ENCODE results near the gene HSPA1A. TPM values are rescaled to one million over a fixed set of nuclear protein-coding genes. Genes with fewer than 3 reads are reported as not detected.

HSPA1A gene
- total and polyA plus RNA-seq, 9 of the 15 experiments (the other 6 are each of a cell fraction or from before 2014, with no cell fraction given) = 2.2 to 273 (median 107) TPM

DNA sequence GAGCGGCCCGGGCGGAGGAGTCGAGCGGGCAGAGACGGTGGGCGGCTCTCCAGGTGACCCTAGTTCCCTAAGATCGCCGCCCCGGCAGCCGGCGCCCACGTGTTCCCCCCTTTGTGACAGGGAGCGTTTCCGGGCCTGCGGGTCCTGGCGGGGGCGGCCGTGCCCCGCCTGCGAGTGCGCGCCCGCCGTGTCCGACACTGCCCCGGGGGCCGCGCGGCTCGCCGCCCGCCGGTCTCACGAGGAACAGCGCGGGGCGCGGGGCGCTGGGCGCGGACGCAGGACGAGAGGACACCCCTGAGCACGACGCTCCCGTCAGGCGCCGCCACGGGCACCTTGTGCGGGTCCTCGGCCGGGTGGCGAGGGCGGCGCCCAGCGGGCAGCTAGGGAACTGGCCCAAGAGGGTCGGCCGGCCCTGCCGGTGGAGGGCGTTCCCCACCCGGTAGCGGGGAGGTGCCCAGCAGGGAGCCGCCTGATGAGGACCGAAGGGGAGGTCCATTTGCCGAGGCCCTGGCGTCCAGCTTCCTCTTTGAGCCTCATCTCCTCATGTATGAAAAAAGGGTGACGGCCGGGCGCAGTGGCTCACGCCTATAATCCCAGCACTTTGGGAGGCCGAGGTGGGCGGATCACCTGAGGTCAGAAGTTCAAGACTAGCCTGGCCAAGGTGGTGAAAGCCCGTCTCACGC is 19.6 kb upstream of the HSPA1A start, which contains the start of gene VARS1 (continued):
- TF ChIP-seq NFATC3 (IDR thresholded peaks at IDR 0.05) (no peak), ZNF639 (CRISPR knock-in tag; conservative IDR thresholded peaks at IDR 0.05 in 1 of 2, IDR thresholded peaks at IDR 0.05 in 1 of 2) (peak in 1 of 2 experiments; percentile 100; a peak in 2 of 4 replicates), MTA2 (IDR thresholded peaks at IDR 0.05; ENCODE audit: low read depth) (no peak), ZKSCAN8 (CRISPR knock-in tag; IDR thresholded peaks at IDR 0.05) (no peak), DMBX1 (CRISPR knock-in tag; IDR thresholded peaks at IDR 0.05; ENCODE audit: borderline replicate concordance) (peak; percentile 78; the same call in 1 of the 2 replicates), NFRKB (IDR thresholded peaks at IDR 0.05; ENCODE audit: low read depth) (no peak; the same call in 1 of the 2 replicates), ZNF699 (CRISPR knock-in tag; IDR thresholded peaks at IDR 0.05; ENCODE audit: insufficient replicate concordance) (no peak), MAX (CRISPR knock-in tag; IDR thresholded peaks at IDR 0.05) (peak; percentile 97), OTX1 (CRISPR knock-in tag; IDR thresholded peaks at IDR 0.05) (no peak), GABPB1 (CRISPR knock-in tag; IDR thresholded peaks at IDR 0.05) (peak; percentile 79; the same call in 1 of the 2 replicates), ZNF561 (CRISPR knock-in tag; conservative IDR thresholded peaks at IDR 0.05) (no peak)
- TF ChIP-seq, protein P1, sequence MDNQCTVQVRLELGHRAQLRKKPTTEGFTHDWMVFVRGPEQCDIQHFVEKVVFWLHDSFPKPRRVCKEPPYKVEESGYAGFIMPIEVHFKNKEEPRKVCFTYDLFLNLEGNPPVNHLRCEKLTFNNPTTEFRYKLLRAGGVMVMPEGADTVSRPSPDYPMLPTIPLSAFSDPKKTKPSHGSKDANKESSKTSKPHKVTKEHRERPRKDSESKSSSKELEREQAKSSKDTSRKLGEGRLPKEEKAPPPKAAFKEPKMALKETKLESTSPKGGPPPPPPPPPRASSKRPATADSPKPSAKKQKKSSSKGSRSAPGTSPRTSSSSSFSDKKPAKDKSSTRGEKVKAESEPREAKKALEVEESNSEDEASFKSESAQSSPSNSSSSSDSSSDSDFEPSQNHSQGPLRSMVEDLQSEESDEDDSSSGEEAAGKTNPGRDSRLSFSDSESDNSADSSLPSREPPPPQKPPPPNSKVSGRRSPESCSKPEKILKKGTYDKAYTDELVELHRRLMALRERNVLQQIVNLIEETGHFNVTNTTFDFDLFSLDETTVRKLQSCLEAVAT (IDR thresholded peaks at IDR 0.05) = peak; percentile 72 to 80
- TF ChIP-seq, protein P2, sequence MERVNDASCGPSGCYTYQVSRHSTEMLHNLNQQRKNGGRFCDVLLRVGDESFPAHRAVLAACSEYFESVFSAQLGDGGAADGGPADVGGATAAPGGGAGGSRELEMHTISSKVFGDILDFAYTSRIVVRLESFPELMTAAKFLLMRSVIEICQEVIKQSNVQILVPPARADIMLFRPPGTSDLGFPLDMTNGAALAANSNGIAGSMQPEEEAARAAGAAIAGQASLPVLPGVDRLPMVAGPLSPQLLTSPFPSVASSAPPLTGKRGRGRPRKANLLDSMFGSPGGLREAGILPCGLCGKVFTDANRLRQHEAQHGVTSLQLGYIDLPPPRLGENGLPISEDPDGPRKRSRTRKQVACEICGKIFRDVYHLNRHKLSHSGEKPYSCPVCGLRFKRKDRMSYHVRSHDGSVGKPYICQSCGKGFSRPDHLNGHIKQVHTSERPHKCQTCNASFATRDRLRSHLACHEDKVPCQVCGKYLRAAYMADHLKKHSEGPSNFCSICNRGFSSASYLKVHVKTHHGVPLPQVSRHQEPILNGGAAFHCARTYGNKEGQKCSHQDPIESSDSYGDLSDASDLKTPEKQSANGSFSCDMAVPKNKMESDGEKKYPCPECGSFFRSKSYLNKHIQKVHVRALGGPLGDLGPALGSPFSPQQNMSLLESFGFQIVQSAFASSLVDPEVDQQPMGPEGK (CRISPR knock-in tag; IDR thresholded peaks at IDR 0.05; ENCODE audit: borderline replicate concordance) = no peak
- TF ChIP-seq, protein P3, sequence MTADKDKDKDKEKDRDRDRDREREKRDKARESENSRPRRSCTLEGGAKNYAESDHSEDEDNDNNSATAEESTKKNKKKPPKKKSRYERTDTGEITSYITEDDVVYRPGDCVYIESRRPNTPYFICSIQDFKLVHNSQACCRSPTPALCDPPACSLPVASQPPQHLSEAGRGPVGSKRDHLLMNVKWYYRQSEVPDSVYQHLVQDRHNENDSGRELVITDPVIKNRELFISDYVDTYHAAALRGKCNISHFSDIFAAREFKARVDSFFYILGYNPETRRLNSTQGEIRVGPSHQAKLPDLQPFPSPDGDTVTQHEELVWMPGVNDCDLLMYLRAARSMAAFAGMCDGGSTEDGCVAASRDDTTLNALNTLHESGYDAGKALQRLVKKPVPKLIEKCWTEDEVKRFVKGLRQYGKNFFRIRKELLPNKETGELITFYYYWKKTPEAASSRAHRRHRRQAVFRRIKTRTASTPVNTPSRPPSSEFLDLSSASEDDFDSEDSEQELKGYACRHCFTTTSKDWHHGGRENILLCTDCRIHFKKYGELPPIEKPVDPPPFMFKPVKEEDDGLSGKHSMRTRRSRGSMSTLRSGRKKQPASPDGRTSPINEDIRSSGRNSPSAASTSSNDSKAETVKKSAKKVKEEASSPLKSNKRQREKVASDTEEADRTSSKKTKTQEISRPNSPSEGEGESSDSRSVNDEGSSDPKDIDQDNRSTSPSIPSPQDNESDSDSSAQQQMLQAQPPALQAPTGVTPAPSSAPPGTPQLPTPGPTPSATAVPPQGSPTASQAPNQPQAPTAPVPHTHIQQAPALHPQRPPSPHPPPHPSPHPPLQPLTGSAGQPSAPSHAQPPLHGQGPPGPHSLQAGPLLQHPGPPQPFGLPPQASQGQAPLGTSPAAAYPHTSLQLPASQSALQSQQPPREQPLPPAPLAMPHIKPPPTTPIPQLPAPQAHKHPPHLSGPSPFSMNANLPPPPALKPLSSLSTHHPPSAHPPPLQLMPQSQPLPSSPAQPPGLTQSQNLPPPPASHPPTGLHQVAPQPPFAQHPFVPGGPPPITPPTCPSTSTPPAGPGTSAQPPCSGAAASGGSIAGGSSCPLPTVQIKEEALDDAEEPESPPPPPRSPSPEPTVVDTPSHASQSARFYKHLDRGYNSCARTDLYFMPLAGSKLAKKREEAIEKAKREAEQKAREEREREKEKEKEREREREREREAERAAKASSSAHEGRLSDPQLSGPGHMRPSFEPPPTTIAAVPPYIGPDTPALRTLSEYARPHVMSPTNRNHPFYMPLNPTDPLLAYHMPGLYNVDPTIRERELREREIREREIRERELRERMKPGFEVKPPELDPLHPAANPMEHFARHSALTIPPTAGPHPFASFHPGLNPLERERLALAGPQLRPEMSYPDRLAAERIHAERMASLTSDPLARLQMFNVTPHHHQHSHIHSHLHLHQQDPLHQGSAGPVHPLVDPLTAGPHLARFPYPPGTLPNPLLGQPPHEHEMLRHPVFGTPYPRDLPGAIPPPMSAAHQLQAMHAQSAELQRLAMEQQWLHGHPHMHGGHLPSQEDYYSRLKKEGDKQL (CRISPR knock-in tag; IDR thresholded peaks at IDR 0.05; ENCODE audit: borderline replicate concordance) = no peak
- TF ChIP-seq, protein P4, sequence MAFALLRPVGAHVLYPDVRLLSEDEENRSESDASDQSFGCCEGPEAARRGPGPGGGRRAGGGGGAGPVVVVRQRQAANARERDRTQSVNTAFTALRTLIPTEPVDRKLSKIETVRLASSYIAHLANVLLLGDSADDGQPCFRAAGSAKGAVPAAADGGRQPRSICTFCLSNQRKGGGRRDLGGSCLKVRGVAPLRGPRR (CRISPR knock-in tag; IDR thresholded peaks at IDR 0.05) = no peak
